Spinal cord (tissue), 10 donors: ENCODE results near the gene NUDT14. TPM values are rescaled to one million over a fixed set of nuclear protein-coding genes. Genes with fewer than 3 reads are reported as not detected.

Experiments
- DNase-seq, 6 donors: peaks; one replicate each; pipeline versions ENCODE4 v3.0.0 to v3.0.0-alpha.2; 2013 to 2015; ENCODE audit warnings: low spot score in 6 of 6, low read depth in 4 of 6
- H3K27ac ChIP-seq: one replicate; pipeline ENCODE4 v1.5.1; 2013; ENCODE audit warnings: low read depth, low read length, control low read depth
- H3K27me3 ChIP-seq: one replicate; pipeline ENCODE4 v1.6.1; 2013; ENCODE audit warnings: low read length; ENCODE audit not compliant: control insufficient read depth, insufficient read depth
- H3K36me3 ChIP-seq: one replicate; pipeline ENCODE4 v1.6.1; 2013; ENCODE audit warnings: low read length; ENCODE audit not compliant: control insufficient read depth, insufficient read depth
- H3K4me1 ChIP-seq: one replicate; pipeline ENCODE4 v1.6.1; 2013; ENCODE audit warnings: low read length; ENCODE audit not compliant: control insufficient read depth, insufficient read depth
- H3K4me3 ChIP-seq: one replicate; pipeline ENCODE4 v1.5.1; 2013; ENCODE audit warnings: low read depth, low read length, control low read depth
- H3K9me3 ChIP-seq: one replicate; pipeline ENCODE4 v1.6.1; 2013; ENCODE audit warnings: low read length; ENCODE audit not compliant: control insufficient read depth, insufficient read depth
- WGBS: methylation state at CpG from one replicate; pipeline ENCODE4 v1.1.5; 2013; ENCODE audit warnings: missing lambda C conversion rate; ENCODE audit not compliant: insufficient coverage; 5-methylcytosine and 5-hydroxymethylcytosine counted together
- polyA plus RNA-seq, 2 donors: library from polyadenylated mRNA; unstranded; fragments of 120-200 nt; gene quantifications; one replicate each; pipeline ENCODE4 v1.2.1, GENCODE V29; 2013; ENCODE audit not compliant: insufficient read length in 2 of 2
- total RNA-seq, 2 donors: library from RNA; depleted of rRNA in 1 of 2; stranded (reverse); fragments of 120-200 nt in 1 of 2; fragments of >200 nt in 1 of 2; gene quantifications; one replicate each; pipeline versions ENCODE4 v1.2.3 to v1.2.4, GENCODE V29; 2013 to 2014
- donor health status: healthy.

NUDT14 gene
- total and polyA plus RNA-seq, 4 donors, result 10.3 to 55.0 (median 36.0) TPM

GRCh38 chr14:105150368-105151083, 30.6 kb downstream of the NUDT14 start:
- no peak overlapping the region for H3K27ac ChIP-seq
- no peak for DNase-seq
- no peaks in the 10 kb centered on the region for H3K4me1 ChIP-seq
- H3K27me3 ChIP-seq, result no peaks in the 10 kb centered on the region
- H3K9me3 ChIP-seq, result no peaks in the 10 kb centered on the region
- H3K36me3 ChIP-seq, result peaks cover 95% of the 10 kb centered on the region
- H3K4me3 ChIP-seq, result no peak overlapping the region
- 92% methylated on average over 34 of the region's 35 CpGs for WGBS

DNA sequence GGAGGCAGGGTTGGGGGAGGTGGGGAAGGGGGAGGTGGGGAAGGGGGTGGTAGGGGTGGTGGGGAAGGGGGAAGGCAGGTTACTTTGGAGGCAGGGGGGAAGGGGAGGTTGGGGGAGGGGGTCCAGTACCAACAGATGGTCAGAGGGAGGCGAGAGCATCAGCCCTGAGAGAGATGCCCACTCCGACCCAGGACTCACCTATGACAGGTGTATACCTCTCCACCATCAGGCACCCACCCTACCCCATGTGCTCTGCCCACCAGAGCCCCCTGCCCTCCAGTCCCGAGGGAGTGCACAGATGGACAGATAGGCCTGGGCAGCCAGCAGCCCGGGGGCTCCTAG, 31.1 kb downstream of the NUDT14 start:
- no peak overlapping the region for H3K4me3 ChIP-seq
- no peak overlapping the region for H3K27ac ChIP-seq
- DNase-seq, result no peak
- H3K36me3 ChIP-seq, result peaks cover 95% of the 10 kb centered on the region
- 79% methylated on average over 2 of the region's 4 CpGs for WGBS
- H3K27me3 ChIP-seq, result no peaks in the 10 kb centered on the region
- no peaks in the 10 kb centered on the region for H3K4me1 ChIP-seq
- H3K9me3 ChIP-seq, result no peaks in the 10 kb centered on the region

DNA sequence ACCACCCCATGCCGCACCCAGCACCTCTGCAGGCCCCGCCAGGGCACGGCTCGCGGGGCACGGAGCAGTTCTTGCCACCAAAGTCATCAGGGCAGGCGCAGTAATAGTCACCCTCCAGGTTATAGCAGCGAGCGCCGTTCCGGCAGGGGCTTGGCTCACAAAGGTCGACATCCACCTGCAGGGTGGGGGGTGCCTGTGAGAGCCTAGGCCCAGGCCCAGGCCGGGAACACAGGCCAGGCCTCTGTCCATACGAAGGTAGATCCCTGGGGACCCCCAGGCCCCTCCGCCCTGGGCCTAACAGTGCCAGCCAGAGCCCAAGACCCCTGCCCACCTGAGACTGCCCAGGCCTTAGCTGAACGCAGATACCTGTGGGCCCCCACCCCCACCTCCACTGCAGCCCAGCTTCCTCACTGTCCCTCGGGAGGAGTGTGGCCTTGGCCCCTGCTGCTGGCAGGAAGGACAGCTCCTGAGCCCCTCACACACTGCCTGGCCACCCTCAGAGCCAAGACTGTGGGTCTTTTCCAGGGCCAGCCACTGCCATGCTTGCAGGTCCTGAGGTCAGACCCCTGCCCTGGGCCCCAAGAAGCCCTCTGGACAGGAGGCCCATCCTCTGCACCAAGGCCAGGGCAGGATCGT, 31.8 kb downstream of the NUDT14 start:
- DNase-seq, result no peak
- Histone ChIP-seq H3K9me3 (no peaks in the 10 kb centered on the region), H3K4me1 (no peaks in the 10 kb centered on the region), H3K27ac (no peak overlapping the region), H3K36me3 (peaks cover 96% of the 10 kb centered on the region), H3K27me3 (no peaks in the 10 kb centered on the region), H3K4me3 (no peak overlapping the region)
- WGBS, result 74% methylated on average over 11 of the region's 18 CpGs

- no peaks in the 10 kb centered on the region for H3K27me3 ChIP-seq
- no peaks in the 10 kb centered on the region for H3K4me1 ChIP-seq
- peaks cover 96% of the 10 kb centered on the region for H3K36me3 ChIP-seq
- no peak overlapping the region for H3K27ac ChIP-seq
- no peak overlapping the region for H3K4me3 ChIP-seq
- no peak for DNase-seq
- 90% methylated on average over 21 of the region's 27 CpGs for WGBS
- no peaks in the 10 kb centered on the region for H3K9me3 ChIP-seq
Observed at GRCh38 chr14:105148604-105149145, 32.4 kb downstream of the NUDT14 start.

DNA sequence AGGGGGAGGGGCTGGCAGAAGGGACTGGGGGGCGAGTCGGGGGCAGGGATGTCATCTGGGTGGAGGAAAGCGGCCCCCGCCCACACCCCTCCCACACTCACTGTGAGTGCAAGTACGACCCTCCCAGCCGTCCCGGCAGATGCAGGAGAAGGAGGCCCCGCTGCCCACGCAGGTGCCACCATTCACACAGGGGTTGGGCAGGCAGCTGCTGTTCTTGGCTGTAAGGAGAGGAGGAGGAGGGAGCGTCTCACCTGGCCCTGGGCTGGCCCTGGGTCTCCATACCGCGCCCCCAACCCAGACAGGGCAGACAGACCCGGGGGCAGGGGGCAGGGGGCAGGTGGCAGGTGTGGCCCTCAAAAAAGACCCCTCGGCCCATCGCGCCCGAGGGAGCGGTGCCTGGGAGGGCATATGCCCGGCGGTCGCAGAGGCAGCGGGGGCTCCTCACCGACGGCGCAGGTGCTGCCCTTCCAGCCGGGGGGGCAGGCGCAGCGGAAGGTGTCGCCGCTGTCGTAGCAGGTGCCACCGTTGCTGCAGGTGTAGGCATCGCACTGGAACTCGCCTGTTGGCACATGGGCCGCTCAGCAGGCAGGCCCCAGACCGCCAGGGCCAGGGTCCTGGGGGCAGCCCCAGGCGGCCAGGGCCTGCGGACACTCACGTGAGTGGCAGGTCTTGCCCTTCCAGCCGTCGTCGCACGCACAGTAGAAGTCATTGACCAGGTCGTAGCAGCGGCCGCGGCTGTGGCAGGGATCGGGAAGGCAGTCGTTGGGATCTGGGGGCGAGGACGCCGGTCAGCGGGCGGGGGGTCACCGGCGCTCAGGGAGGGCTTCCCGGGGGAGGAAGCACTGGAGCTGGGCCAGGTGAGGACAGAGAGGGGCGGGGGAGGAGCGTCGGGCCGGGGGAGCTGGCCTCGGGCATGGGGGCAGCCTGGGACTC, 33.2 kb downstream of the NUDT14 start:
- H3K4me1 ChIP-seq, result no peaks in the 10 kb centered on the region
- no peaks in the 10 kb centered on the region for H3K27me3 ChIP-seq
- H3K36me3 ChIP-seq, result peaks cover 96% of the 10 kb centered on the region
- no peak overlapping the region for H3K4me3 ChIP-seq
- WGBS, result 93% methylated on average over 46 of the region's 62 CpGs
- no peak for DNase-seq
- H3K9me3 ChIP-seq, result no peaks in the 10 kb centered on the region
- no peak overlapping the region for H3K27ac ChIP-seq

DNA sequence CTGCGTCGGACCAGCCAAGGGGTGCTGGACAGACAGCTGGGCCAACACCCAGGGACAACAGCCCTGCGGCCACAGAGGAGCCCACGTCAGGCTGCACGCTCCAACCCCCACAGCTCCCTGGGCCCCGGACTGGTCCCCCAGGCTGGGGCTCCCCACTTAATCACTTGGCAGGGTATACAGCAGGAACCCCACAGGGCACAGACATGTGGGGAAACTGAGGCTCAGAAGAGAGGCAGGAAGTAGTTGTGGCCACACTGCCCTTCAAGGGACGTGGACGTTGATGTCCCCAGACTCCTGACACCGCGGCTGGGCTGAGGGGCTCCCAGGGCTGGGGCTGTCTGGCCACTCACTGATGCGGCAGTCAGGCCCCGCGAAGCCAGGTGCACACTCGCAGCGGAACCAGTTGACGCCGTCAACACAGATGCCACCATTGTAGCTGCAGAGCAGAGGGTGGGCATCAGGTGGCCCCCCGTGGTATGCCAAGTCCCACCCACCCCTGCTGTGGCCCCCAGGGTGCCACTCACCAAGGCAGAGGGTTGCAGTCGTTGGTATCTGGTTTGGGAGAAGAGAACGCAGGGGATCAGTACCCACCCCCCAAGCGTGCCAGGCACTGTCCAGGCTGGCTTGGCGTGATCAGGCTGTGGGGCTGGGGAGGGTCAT, 34.0 kb downstream of the NUDT14 start:
- 88% methylated on average over 18 of the region's 22 CpGs for WGBS
- DNase-seq, result no peak
- Histone ChIP-seq H3K9me3 (no peaks in the 10 kb centered on the region), H3K4me1 (no peaks in the 10 kb centered on the region), H3K27ac (no peak overlapping the region), H3K4me3 (no peak overlapping the region), H3K36me3 (peaks cover 94% of the 10 kb centered on the region), H3K27me3 (no peaks in the 10 kb centered on the region)

GRCh38 chr14:105146181-105146975, 34.7 kb downstream of the NUDT14 start:
- H3K4me3 ChIP-seq, result no peak overlapping the region
- H3K27me3 ChIP-seq, result no peaks in the 10 kb centered on the region
- H3K27ac ChIP-seq, result no peak overlapping the region
- DNase-seq, result no peak
- WGBS, result 85% methylated on average over 40 of the region's 40 CpGs
- H3K36me3 ChIP-seq, result peaks cover 94% of the 10 kb centered on the region
- no peaks in the 10 kb centered on the region for H3K4me1 ChIP-seq
- no peaks in the 10 kb centered on the region for H3K9me3 ChIP-seq

- WGBS, result 92% methylated on average over 28 of the region's 28 CpGs
- no peaks in the 10 kb centered on the region for H3K4me1 ChIP-seq
- H3K36me3 ChIP-seq, result peaks cover 94% of the 10 kb centered on the region
Observed at GRCh38 chr14:105145381-105146180, 35.5 kb downstream of the NUDT14 start.

More at GRCh38 chr14:105145381-105146180, 35.5 kb downstream of the NUDT14 start:
- H3K27me3 ChIP-seq, result no peaks in the 10 kb centered on the region
- no peak overlapping the region for H3K4me3 ChIP-seq
- no peak for DNase-seq
- H3K9me3 ChIP-seq, result no peaks in the 10 kb centered on the region
- H3K27ac ChIP-seq, result no peak overlapping the region
